Neural progenitor cell (in vitro differentiated cells): ENCODE data around the gene CDKN2C.

Source experiments
- CTCF ChIP-seq: fragments of 200-600 bp; sonication (generic); IDR thresholded peaks from 2 replicates; pipeline ENCODE4 v1.5.1; 2017; ENCODE audit warnings: antibody characterized with exemption, mild to moderate bottlenecking
- EZH2 ChIP-seq: fragments of 200-600 bp; sonication (generic); IDR thresholded peaks from 2 replicates; pipeline ENCODE4 v1.6.1; 2017; ENCODE audit warnings: antibody characterized with exemption, mild to moderate bottlenecking, moderate library complexity
- EZH2phosphoT487 ChIP-seq: fragments of 200-600 bp; sonication (generic); IDR thresholded peaks from 2 replicates; pipeline ENCODE4 v1.6.1; 2017; ENCODE audit warnings: antibody characterized with exemption

- TF ChIP-seq CTCF: no peak
- no peak for TF ChIP-seq EZH2phosphoT487
- TF ChIP-seq EZH2: no peak
Observed at GRCh38 chr1:51002516-51002915, 32.5 kb downstream of the CDKN2C start.
